Tibial nerve (tissue), 4 donors: ENCODE results near the gene LELP1.
"Not testable (repeated sequence)": the region's sequence is repeated elsewhere in the genome, so short reads cannot be mapped to it uniquely, and the experiment has no call there.

Experiments
- EP300 ChIP-seq, 2 donors: sonication (generic); formaldehyde crosslinking; IDR thresholded peaks; one replicate each; pipeline ENCODE4 v1.6.1; 2017; ENCODE audit warnings: antibody characterized with exemption in 2 of 2, mild to moderate bottlenecking in 1 of 2
- POLR2A ChIP-seq, 2 donors: fragments of 450-650 bp; IDR thresholded peaks; one replicate each; pipeline ENCODE4 v1.6.1; 2017; ENCODE audit warnings: antibody characterized with exemption in 2 of 2, mild to moderate bottlenecking in 2 of 2, moderate library complexity in 2 of 2
- TF ChIP-seq, protein P1 (sequence below), 5 experiments: fragments of 200-600 bp in 3 of 5; fragments of 450-650 bp in 2 of 5; sonication (generic) in 3 of 5; IDR thresholded peaks; one replicate each; pipeline ENCODE4 v1.5.1; 2016 to 2019; ENCODE audit warnings: antibody characterized with exemption in 5 of 5, mild to moderate bottlenecking in 3 of 5, moderate library complexity in 2 of 5

DNA sequence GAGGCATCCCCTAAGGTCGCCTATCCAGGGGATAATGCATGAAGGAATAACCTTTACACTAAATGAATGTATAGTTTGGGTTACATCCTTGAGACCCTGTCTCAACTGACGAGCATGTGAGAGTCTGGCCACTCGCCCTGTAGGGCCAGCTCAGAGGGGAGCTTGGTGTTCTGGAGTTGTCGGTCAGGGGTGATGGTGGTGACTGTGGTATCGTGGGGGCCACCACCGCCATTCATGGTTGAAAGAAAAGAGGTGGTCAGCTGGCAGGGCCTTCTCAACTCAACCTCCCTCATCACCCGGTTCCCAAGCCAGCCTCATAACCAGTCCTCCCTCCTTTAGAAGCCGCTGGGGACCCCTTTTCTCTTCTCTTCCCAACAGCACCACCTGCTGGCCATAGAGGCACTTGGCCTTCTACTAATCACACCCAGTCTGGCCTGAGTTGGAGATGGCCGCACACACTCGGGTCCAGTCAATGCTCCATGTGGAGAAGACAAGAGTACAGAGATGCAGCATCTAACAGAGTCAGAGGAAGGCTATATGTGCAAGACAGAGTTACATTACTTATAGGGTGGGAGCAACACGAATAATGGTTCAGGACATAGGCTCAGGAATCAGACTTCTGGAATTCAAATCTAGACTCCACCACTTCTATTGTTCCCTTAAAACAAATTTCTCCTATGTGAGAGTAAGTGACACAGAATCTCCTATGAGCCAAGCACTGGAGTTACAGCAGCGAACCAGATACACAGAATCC lies 26.0 kb downstream of the LELP1 start:
- TF ChIP-seq, protein P1, sequence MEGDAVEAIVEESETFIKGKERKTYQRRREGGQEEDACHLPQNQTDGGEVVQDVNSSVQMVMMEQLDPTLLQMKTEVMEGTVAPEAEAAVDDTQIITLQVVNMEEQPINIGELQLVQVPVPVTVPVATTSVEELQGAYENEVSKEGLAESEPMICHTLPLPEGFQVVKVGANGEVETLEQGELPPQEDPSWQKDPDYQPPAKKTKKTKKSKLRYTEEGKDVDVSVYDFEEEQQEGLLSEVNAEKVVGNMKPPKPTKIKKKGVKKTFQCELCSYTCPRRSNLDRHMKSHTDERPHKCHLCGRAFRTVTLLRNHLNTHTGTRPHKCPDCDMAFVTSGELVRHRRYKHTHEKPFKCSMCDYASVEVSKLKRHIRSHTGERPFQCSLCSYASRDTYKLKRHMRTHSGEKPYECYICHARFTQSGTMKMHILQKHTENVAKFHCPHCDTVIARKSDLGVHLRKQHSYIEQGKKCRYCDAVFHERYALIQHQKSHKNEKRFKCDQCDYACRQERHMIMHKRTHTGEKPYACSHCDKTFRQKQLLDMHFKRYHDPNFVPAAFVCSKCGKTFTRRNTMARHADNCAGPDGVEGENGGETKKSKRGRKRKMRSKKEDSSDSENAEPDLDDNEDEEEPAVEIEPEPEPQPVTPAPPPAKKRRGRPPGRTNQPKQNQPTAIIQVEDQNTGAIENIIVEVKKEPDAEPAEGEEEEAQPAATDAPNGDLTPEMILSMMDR (IDR thresholded peaks at IDR 0.05) = peak in 2 of 5 experiments; percentile 10 to 18
- TF ChIP-seq EP300, POLR2A (IDR thresholded peaks at IDR 0.05): not testable (repeated sequence)
